Tracheal epithelial cell (primary cell): Measurements from ENCODE around the gene SI. TPM values are rescaled to one million over a fixed set of nuclear protein-coding genes. Genes with fewer than 3 reads are reported as not detected.

Experiments used
- total RNA-seq: library from RNA; depleted of rRNA; stranded (reverse); fragments of >200 nt; gene quantifications from 2 replicates; pipeline ENCODE4 v1.2.1, GENCODE V29; 2014

Gene SI
- total RNA-seq: not detected in 2 replicates

GRCh38 chr3:165078293-165078692, at the start of gene SI:
Gene SI (minus strand): TSS chr3:165078496. CDS start chr3:165076012, 2,484 bp downstream.

Other genes starting within 250 kb of the SI start
- gene SLITRK3, start 117.9 kb upstream of the SI start, total RNA-seq: not detected in 2 replicates